ENCODE measurements around the gene EIF2B5. TPM values are rescaled to one million over a fixed set of nuclear protein-coding genes. Genes with fewer than 3 reads are reported as not detected.

The EIF2B5 gene
- total and polyA plus RNA-seq, 2 of the 13 experiments (the other 11 are each of a cell fraction or from before 2014, with no cell fraction given) = 38.4 to 60.2 TPM

DNA sequence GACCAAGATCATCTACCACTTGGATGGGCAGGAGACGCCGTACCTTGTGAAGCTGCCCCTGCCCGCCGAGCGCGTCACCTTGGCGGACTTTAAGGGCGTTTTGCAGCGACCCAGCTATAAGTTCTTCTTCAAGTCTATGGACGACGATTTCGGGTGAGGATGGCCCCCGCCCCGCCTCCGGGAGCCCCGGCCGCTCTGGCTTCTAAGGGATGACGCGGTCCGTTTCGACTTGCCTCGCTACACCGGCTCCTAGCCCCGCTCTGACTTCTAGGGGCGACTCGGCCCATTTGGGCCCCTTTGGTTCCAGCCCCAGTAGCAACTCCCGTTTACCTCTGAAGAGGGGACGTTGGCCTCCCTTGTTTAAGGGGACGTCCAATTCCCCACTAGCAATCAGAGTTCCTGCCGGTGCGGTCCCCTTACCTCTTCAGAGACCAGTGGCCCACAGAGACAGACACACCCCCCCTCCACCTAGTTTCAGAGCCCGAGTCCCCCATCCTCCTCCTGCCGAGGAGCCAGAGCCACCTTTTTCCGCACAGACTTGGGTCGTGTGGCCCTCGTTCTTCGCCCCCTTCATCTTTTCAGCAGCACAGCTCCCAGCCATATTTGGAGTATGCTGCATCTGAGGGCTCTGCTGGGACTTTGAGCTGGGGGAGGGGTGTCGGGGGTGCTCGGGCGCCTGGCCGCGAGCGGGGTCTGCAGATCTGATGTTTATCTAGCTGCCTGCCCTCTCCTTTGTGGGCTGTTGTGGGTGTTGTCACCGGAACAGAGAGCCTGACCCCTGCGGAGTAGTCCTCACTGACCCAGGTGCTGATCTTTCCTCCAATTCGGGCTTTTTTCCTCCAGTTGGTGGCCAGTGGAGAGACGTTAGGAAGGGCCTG is 20.7 kb downstream of the EIF2B5 start (continued):
- TF ChIP-seq, protein P1, sequence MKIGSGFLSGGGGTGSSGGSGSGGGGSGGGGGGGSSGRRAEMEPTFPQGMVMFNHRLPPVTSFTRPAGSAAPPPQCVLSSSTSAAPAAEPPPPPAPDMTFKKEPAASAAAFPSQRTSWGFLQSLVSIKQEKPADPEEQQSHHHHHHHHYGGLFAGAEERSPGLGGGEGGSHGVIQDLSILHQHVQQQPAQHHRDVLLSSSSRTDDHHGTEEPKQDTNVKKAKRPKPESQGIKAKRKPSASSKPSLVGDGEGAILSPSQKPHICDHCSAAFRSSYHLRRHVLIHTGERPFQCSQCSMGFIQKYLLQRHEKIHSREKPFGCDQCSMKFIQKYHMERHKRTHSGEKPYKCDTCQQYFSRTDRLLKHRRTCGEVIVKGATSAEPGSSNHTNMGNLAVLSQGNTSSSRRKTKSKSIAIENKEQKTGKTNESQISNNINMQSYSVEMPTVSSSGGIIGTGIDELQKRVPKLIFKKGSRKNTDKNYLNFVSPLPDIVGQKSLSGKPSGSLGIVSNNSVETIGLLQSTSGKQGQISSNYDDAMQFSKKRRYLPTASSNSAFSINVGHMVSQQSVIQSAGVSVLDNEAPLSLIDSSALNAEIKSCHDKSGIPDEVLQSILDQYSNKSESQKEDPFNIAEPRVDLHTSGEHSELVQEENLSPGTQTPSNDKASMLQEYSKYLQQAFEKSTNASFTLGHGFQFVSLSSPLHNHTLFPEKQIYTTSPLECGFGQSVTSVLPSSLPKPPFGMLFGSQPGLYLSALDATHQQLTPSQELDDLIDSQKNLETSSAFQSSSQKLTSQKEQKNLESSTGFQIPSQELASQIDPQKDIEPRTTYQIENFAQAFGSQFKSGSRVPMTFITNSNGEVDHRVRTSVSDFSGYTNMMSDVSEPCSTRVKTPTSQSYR (CRISPR knock-in tag; IDR thresholded peaks at IDR 0.05; ENCODE audit: borderline replicate concordance) = peak; percentile 84
- TF ChIP-seq, protein P2, sequence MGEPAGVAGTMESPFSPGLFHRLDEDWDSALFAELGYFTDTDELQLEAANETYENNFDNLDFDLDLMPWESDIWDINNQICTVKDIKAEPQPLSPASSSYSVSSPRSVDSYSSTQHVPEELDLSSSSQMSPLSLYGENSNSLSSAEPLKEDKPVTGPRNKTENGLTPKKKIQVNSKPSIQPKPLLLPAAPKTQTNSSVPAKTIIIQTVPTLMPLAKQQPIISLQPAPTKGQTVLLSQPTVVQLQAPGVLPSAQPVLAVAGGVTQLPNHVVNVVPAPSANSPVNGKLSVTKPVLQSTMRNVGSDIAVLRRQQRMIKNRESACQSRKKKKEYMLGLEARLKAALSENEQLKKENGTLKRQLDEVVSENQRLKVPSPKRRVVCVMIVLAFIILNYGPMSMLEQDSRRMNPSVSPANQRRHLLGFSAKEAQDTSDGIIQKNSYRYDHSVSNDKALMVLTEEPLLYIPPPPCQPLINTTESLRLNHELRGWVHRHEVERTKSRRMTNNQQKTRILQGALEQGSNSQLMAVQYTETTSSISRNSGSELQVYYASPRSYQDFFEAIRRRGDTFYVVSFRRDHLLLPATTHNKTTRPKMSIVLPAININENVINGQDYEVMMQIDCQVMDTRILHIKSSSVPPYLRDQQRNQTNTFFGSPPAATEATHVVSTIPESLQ (CRISPR knock-in tag; conservative IDR thresholded peaks at IDR 0.05) = 0 out of 2 replicates have a peak, but pooled peaks have one; percentile 18
- TF ChIP-seq ARID2 (CRISPR knock-in tag; IDR thresholded peaks at IDR 0.05; ENCODE audit: borderline replicate concordance) = no peak
- TF ChIP-seq, protein P3, sequence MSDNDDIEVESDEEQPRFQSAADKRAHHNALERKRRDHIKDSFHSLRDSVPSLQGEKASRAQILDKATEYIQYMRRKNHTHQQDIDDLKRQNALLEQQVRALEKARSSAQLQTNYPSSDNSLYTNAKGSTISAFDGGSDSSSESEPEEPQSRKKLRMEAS (IDR thresholded peaks at IDR 0.05) = peak; percentile 18; the same call in 1 of the 2 replicates
- no peak for TF ChIP-seq HMG20B (CRISPR knock-in tag; conservative IDR thresholded peaks at IDR 0.05)
- TF ChIP-seq FOXP1 (IDR thresholded peaks at IDR 0.05) = no peak
- no peak; the same call in 1 of the 2 replicates for TF ChIP-seq FOXP1 (CRISPR knock-in tag; IDR thresholded peaks at IDR 0.05)
- peak; percentile 12; the same call in 1 of the 2 replicates for TF ChIP-seq ZNF556 (CRISPR knock-in tag; IDR thresholded peaks at IDR 0.05; ENCODE audit: borderline replicate concordance)
- TF ChIP-seq, protein P4, sequence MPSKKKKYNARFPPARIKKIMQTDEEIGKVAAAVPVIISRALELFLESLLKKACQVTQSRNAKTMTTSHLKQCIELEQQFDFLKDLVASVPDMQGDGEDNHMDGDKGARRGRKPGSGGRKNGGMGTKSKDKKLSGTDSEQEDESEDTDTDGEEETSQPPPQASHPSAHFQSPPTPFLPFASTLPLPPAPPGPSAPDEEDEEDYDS (CRISPR knock-in tag; IDR thresholded peaks at IDR 0.05) = peak; percentile 39
- TF ChIP-seq ZNF816 (CRISPR knock-in tag; IDR thresholded peaks at IDR 0.05; ENCODE audit: borderline replicate concordance) = 0 out of 2 replicates have a peak, but pooled peaks have one; percentile 25
- TF ChIP-seq ZNF605 (CRISPR knock-in tag; IDR thresholded peaks at IDR 0.05) = no peak
- TF ChIP-seq, protein P5, sequence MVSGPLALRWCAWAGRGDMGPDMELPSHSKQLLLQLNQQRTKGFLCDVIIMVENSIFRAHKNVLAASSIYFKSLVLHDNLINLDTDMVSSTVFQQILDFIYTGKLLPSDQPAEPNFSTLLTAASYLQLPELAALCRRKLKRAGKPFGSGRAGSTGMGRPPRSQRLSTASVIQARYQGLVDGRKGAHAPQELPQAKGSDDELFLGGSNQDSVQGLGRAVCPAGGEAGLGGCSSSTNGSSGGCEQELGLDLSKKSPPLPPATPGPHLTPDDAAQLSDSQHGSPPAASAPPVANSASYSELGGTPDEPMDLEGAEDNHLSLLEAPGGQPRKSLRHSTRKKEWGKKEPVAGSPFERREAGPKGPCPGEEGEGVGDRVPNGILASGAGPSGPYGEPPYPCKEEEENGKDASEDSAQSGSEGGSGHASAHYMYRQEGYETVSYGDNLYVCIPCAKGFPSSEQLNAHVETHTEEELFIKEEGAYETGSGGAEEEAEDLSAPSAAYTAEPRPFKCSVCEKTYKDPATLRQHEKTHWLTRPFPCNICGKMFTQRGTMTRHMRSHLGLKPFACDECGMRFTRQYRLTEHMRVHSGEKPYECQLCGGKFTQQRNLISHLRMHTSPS (CRISPR knock-in tag; IDR thresholded peaks at IDR 0.05; ENCODE audit: low read depth) = no peak
- TF ChIP-seq RBM39 (IDR thresholded peaks at IDR 0.05; ENCODE audit: low read depth, low read length, poor library complexity, severe bottlenecking) = peak; percentile 63
- peak; percentile 36 for TF ChIP-seq ZNF768 (CRISPR knock-in tag; IDR thresholded peaks at IDR 0.05)
- no peak for TF ChIP-seq DNMT3B (CRISPR knock-in tag; conservative IDR thresholded peaks at IDR 0.05)
- TF ChIP-seq HNF4A (CRISPR knock-in tag; IDR thresholded peaks at IDR 0.05) = peak; percentile 68
- no peak for TF ChIP-seq CHD4 (IDR thresholded peaks at IDR 0.05; ENCODE audit: borderline replicate concordance, low read length)
- peak; percentile 72 for TF ChIP-seq HNF4G (IDR thresholded peaks at IDR 0.05; ENCODE audit: borderline replicate concordance, low read depth, low read length)
- no peak; the same call in 1 of the 2 replicates for TF ChIP-seq HNF4G (CRISPR knock-in tag; IDR thresholded peaks at IDR 0.05; ENCODE audit: borderline replicate concordance, low read depth)
- peak; percentile 53; the same call in 1 of the 2 replicates for TF ChIP-seq RBFOX2 (IDR thresholded peaks at IDR 0.05; ENCODE audit: low read depth, low read length)
- 0 out of 2 replicates have a peak, but pooled peaks have one; percentile 24 for TF ChIP-seq ZNF251 (CRISPR knock-in tag; IDR thresholded peaks at IDR 0.05)
- 0 out of 2 replicates have a peak, but pooled peaks have one; percentile 58 for TF ChIP-seq ZNF564 (CRISPR knock-in tag; IDR thresholded peaks at IDR 0.05)
- peak; percentile 39; the same call in 1 of the 2 replicates for TF ChIP-seq ARNTL (CRISPR knock-in tag; IDR thresholded peaks at IDR 0.05)
